HPDE6-E6E7 (cell line): ENCODE data around the gene SBDS.

Source experiments
- DNase-seq: peaks from one replicate; pipeline ENCODE4 v3.0.0; 2011; ENCODE audit warnings: missing footprints; ENCODE audit errors: extremely low spot score

SBDS gene

GRCh38 chr7:66946545-66946944 lies 48.8 kb downstream of the SBDS start:
- no peak for DNase-seq

GRCh38 chr7:66939325-66939724 lies 56.1 kb downstream of the SBDS start:
- DNase-seq = no peak

GRCh38 chr7:66937940-66938339 lies 57.4 kb downstream of the SBDS start:
- DNase-seq = no peak
